Measurements from ENCODE around the gene SLCO1A2. TPM values are rescaled to one million over a fixed set of nuclear protein-coding genes. Genes with fewer than 3 reads are reported as not detected.

SLCO1A2 gene
- total RNA-seq, 1 experiment from 2014 or later: not detected

GRCh38 chr12:21296348-21296747, 38.4 kb downstream of the SLCO1A2 start:
- ATAC-seq: no peak
- Histone ChIP-seq H3K9me3 (ENCODE audit: control insufficient read depth, insufficient read depth, low read depth, low read length) (no peaks in the 10 kb centered on the region), H3K4me3 (ENCODE audit: low read depth in 2 of 2, low read length in 2 of 2) (no peak overlapping the region), H3K4me1 (ENCODE audit: control insufficient read depth, insufficient read depth, low read length) (no peaks in the 10 kb centered on the region), H3K27me3 (ENCODE audit: control insufficient read depth, insufficient read depth, low read length) (no peaks in the 10 kb centered on the region), H3K27ac (ENCODE audit: low read length) (no peak overlapping the region), H3K36me3 (ENCODE audit: control insufficient read depth, insufficient read depth, low read length) (no peaks in the 10 kb centered on the region)
- intact Hi-C loops (cut with micrococcal nuclease; ENCODE audit: unreplicated experiment): no loop called here
- POLR2A ChIA-PET: no interaction called here
- no peak for DNase-seq (ENCODE audit: low read depth, low spot score)
- CTCF ChIA-PET: no interaction called here
- in situ Hi-C loops (cut with HindIII; ENCODE audit: low pct_unique_long_range_greater_than_20kb, low sequenced_read_pairs): no loop called here
- no TSS peak for BruUV-seq (replicated peaks)
- TF ChIP-seq, protein P1, sequence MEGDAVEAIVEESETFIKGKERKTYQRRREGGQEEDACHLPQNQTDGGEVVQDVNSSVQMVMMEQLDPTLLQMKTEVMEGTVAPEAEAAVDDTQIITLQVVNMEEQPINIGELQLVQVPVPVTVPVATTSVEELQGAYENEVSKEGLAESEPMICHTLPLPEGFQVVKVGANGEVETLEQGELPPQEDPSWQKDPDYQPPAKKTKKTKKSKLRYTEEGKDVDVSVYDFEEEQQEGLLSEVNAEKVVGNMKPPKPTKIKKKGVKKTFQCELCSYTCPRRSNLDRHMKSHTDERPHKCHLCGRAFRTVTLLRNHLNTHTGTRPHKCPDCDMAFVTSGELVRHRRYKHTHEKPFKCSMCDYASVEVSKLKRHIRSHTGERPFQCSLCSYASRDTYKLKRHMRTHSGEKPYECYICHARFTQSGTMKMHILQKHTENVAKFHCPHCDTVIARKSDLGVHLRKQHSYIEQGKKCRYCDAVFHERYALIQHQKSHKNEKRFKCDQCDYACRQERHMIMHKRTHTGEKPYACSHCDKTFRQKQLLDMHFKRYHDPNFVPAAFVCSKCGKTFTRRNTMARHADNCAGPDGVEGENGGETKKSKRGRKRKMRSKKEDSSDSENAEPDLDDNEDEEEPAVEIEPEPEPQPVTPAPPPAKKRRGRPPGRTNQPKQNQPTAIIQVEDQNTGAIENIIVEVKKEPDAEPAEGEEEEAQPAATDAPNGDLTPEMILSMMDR (IDR thresholded peaks at IDR 0.05): no peak
- TF ChIP-seq POLR2AphosphoS5 (IDR thresholded peaks at IDR 0.05; ENCODE audit: low read depth, low read length): no peak
- no peak for TF ChIP-seq REST (IDR thresholded peaks at IDR 0.05; ENCODE audit: insufficient read depth in 1 of 2, low read depth in 2 of 2, low read length in 1 of 2)

DNA sequence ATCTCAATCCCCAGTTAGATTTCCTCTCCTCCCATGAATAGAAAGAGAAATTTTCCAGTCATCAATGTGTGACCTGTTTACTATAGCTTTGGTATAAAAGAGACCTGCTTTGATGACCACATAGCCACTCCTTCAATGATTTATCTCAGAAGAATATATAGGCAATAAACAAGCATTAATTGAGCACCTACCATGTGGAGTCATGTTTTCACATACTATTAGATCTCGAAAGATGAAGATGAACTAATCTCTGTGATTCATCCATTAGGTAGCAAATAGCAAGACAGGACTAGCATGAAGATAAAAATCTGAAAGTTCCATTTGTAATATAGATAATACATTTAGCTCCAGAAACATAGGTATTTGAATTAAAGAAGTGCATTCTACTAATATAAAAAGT, 40.5 kb downstream of the SLCO1A2 start:
- intact Hi-C loops (cut with micrococcal nuclease; ENCODE audit: unreplicated experiment): no loop called here
- no peak for ATAC-seq
- CTCF ChIA-PET: no interaction called here

More for the DNA sequence above, 40.5 kb downstream of the SLCO1A2 start:
- DNase-seq (ENCODE audit: low read depth, low spot score): no peak
- no peak overlapping the region for H3K27ac ChIP-seq (ENCODE audit: low read length)
- H3K27me3 ChIP-seq (ENCODE audit: control insufficient read depth, insufficient read depth, low read length): no peaks in the 10 kb centered on the region
- in situ Hi-C loops (cut with HindIII; ENCODE audit: low pct_unique_long_range_greater_than_20kb, low sequenced_read_pairs): no loop called here
- no TSS peak for BruUV-seq (replicated peaks)
- no peaks in the 10 kb centered on the region for H3K9me3 ChIP-seq (ENCODE audit: control insufficient read depth, insufficient read depth, low read depth, low read length)
- POLR2A ChIA-PET: no interaction called here
- TF ChIP-seq POLR2AphosphoS5 (IDR thresholded peaks at IDR 0.05; ENCODE audit: low read depth, low read length) (no peak), SIN3A (IDR thresholded peaks at IDR 0.05; ENCODE audit: borderline replicate concordance, insufficient read depth, low read depth, low read length) (no peak), REST (IDR thresholded peaks at IDR 0.05; ENCODE audit: insufficient read depth in 1 of 2, low read depth in 2 of 2, low read length in 1 of 2) (no peak), TCF7L2 (IDR thresholded peaks at IDR 0.05; ENCODE audit: low read depth, low read length) (no peak)
- TF ChIP-seq, protein P1 (IDR thresholded peaks at IDR 0.05): no peak
- H3K36me3 ChIP-seq (ENCODE audit: control insufficient read depth, insufficient read depth, low read length): no peaks in the 10 kb centered on the region
- no peak overlapping the region for H3K4me3 ChIP-seq (ENCODE audit: low read depth in 2 of 2, low read length in 2 of 2)
- H3K4me1 ChIP-seq (ENCODE audit: control insufficient read depth, insufficient read depth, low read length): no peaks in the 10 kb centered on the region

Data from Panc1 (cell line).